GM19395 (cell line): Measurements from ENCODE around the gene SMAGP.
"Not testable (repeated sequence)": the region's sequence is repeated elsewhere in the genome, so short reads cannot be mapped to it uniquely, and the experiment has no call there.

ENCODE experiments used
- ATAC-seq: cut with Tn5 transposase; IDR thresholded peaks from one replicate; pipeline ENCODE4 v1.9.1; 2021; ENCODE audit warnings: mild to moderate bottlenecking, moderate library complexity; ENCODE audit not compliant: unreplicated experiment

Gene SMAGP

GRCh38 chr12:51265024-51265423, 5.2 kb downstream of the SMAGP start:
- no peak for ATAC-seq

- no peak for ATAC-seq
Observed at GRCh38 chr12:51264297-51264696, 5.9 kb downstream of the SMAGP start.

GRCh38 chr12:51263341-51263740, 6.9 kb downstream of the SMAGP start:
- ATAC-seq: no peak

- no peak for ATAC-seq
Observed at GRCh38 chr12:51262758-51263177, 7.4 kb downstream of the SMAGP start.

GRCh38 chr12:51259600-51259999, 10.6 kb downstream of the SMAGP start:
- ATAC-seq: not testable (repeated sequence)

- no peak for ATAC-seq
Observed at GRCh38 chr12:51254536-51254935, 15.7 kb downstream of the SMAGP start.

- ATAC-seq: no peak
Observed at GRCh38 chr12:51253276-51253675, 16.9 kb downstream of the SMAGP start.

GRCh38 chr12:51247523-51248206, 22.6 kb downstream of the SMAGP start:
- ATAC-seq: no peak

GRCh38 chr12:51246254-51246853, 23.9 kb downstream of the SMAGP start:
- ATAC-seq: no peak

- ATAC-seq: no peak
Observed at GRCh38 chr12:51245476-51246253, 24.6 kb downstream of the SMAGP start.

- ATAC-seq: no peak
Observed at GRCh38 chr12:51244269-51244668, 25.9 kb downstream of the SMAGP start.

GRCh38 chr12:51242876-51243275, 27.3 kb downstream of the SMAGP start:
- ATAC-seq: no peak

- no peak for ATAC-seq
Observed at GRCh38 chr12:51242120-51242519, 28.1 kb downstream of the SMAGP start.

- ATAC-seq: no peak
Observed at GRCh38 chr12:51240971-51241370, 29.2 kb downstream of the SMAGP start.

GRCh38 chr12:51238510-51239334, 31.5 kb downstream of the SMAGP start, which contains the start of gene DAZAP2:
DAZAP2 (plus strand) TSS chr12:51238826; CDS start chr12:51238908, 82 bp downstream.
- ATAC-seq: peak; percentile 91

- ATAC-seq: peak; percentile 14
Observed at GRCh38 chr12:51238037-51238509, 32.1 kb downstream of the SMAGP start.

GRCh38 chr12:51234530-51234929, 35.7 kb downstream of the SMAGP start:
- ATAC-seq: no peak

GRCh38 chr12:51232642-51233041, 37.6 kb downstream of the SMAGP start:
- no peak for ATAC-seq

- ATAC-seq: no peak
Observed at GRCh38 chr12:51229116-51229809, 41.0 kb downstream of the SMAGP start.

GRCh38 chr12:51227962-51228361, 42.3 kb downstream of the SMAGP start:
- no peak for ATAC-seq
